HPDE6-E6E7 (cell line): Measurements from ENCODE around the gene SKAP1.
"Not testable (repeated sequence)": the region's sequence is repeated elsewhere in the genome, so short reads cannot be mapped to it uniquely, and the experiment has no call there.

Experiments
- DNase-seq: peaks from one replicate; pipeline ENCODE4 v3.0.0; 2011; ENCODE audit warnings: missing footprints; ENCODE audit errors: extremely low spot score

SKAP1 gene

DNA sequence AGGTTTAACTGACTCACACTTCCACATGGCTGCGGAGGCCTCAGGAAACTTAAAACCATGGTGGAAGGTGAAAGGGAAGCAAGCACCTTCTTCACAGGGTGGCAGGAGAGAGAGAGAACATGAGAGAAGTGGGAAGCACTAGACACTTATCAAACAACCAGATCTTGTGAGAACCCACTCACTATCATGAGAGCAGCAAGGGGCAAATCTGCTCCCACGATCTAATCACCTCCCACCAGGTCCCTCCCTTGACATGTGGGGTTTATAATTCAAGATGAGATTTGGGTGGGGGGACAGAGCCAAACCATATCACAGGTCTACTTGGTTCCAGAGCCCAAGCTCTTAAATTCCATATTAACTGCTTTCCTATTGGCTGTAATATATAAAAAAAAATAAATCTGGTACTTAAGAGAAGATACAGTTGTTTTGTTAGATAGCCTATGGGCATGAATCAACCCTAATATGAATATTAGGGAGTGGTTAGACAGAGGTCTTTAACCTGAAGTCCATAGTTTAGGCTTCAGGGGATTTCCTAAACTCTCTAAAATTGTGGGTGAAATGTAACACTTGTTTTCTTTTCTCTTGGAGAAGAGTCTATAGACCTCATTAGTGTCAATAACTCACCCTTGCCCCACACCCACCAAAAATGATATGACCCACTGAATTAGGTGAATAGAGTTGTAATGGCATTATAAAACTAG lies 56.7 kb downstream of the SKAP1 start:
- no peak for DNase-seq

DNA sequence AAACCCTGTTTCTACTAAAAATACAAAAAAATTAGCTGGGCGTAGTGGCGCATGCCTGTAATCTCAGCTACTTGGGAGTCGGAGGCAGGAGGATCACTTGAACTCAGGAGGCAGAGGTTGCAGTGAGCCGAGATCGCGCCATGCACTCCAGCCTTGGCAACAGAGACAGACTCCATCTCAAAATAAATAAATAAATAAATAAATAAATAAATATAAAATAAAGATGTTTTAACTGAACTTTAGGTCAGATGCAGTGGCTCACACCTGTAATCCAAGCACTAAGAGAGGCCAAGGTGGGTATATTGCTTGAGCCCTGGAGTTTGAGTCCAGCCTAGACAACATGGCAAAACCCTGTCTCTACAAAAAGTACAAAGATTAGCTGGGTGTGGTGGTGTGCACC lies 61.0 kb downstream of the SKAP1 start:
- not testable (repeated sequence) for DNase-seq

DNA sequence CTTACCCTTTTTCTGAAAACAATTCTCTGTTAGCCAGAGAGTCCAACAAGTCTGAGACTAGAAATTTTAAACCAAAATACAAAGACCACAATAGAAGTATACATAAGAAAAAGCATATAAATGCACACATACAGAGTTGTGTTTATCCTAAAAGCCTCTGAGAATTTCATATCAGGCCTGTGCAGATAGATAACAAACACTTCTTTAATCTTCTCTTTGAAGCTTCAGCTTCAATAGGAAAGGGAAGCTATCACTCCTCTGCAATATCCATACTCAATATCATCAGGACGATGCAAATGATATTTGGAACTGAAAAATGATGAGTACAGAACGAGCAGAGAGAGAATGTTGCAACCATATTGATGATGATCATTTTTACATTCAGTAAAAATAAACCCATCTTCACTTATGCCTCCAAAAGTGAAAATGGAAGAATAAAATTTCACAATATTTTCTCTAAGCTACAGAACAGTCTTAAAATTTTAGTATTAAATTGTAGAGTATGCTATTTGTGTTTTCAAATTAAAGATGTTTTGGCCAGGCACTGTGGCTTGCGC lies 61.6 kb downstream of the SKAP1 start:
- DNase-seq, result no peak

DNA sequence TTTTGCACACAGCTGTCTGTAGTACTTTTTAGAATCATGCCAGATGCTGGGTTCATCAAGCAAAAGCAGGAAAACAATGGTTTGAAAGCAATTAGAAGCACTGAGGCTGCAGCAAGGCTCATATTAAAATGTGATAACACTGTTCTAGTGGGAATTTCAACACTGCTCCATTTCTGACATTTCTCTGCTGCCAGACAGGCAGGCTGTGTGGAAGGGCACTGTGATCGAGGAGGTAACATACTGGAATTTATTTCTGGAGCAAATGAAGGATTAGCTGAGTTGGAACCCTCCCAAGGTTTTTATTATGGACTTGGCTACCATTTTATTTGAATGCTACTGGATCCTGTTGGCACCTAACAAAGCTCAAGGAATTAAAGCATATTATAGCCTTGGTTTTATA lies 66.9 kb downstream of the SKAP1 start:
- no peak for DNase-seq

DNA sequence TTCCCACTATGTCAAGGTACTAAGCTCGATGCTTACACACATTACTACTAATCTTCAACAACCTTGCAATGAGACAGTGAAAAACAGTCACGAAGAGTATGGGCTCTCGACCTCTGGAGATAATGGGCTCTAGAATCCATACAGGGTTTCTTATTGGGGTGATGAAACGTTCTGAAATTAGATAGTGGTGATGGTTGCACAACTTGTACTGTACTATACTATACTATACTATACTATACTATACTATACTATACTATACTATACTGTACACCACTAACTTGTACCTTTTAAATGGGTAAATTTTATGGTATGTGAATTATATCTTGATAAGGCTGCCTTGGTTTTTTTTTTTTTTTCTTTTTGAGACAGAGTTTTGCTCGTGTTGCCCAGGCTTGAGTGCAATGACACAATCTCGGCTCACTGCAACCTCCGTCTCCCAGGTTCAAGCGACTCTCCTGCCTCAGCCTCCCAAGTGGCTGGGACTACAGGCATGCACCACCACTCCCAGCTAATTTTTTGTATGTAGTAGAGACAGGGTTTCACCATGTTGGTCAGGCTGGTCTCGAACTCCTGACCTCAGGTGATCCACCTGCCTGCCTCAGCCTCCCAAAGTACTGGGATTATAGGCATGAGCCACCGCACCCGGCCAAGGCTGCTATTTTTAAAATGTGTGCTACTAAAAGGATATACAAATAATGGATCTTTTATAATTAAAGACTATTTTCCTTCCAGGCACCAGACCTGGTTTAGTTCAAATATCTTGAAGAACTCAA lies 69.0 kb downstream of the SKAP1 start:
- DNase-seq, result not testable (repeated sequence)

DNA sequence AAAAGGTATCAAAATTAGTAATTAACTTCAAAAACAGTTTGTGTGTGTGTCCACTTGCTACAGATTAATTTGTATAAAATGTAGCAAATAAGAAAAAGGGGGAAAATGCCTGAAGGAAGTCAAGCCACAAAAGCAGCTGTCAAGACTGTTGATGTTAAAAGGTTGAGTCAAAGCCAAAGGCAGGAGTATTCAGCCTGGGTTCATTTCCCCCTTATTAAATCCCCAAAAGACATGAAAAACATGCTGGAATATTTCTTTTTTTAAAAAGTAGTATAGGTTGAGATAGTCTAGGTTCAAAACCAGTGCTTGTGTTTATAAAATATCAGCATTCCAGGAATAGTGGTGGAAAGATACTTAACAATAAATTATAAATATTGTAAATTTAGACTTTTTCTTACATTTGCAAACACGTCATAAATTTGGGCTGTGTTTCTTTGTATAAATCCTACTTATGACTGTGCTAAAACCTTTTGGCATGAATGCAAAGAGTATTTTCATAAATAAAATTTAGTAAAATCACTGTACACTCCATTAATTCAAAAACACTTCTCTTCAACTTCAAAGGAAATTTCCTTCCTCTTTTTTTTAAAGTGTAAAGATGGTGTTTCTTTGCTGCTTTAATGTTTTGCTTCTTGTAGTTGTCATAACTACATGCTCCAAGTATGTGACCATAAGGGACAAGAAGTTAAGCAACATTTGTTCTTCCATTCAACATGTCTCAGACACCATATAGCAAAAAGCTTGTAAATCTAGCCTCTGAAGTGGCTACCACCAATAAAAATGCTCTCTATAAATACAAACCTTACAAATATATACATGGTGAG lies 72.0 kb downstream of the SKAP1 start:
- DNase-seq, result no peak

DNA sequence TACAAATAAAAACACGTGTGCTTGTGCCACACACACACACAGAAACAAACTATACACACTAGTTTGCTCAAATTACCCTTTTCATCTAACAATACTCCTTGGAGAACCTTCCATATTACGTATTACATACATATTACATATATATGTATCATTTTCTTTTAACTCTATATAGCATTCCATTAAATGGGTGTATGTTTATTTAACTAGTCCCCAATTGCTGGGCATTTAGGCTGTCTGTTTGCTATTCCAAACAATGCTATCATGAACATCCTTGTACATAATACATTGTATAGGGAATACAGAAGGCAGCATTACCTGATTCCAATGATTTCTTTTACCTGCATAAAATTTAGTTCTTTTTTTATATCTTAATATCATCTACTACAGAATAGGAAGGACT lies 73.1 kb downstream of the SKAP1 start:
- DNase-seq, result no peak

DNA sequence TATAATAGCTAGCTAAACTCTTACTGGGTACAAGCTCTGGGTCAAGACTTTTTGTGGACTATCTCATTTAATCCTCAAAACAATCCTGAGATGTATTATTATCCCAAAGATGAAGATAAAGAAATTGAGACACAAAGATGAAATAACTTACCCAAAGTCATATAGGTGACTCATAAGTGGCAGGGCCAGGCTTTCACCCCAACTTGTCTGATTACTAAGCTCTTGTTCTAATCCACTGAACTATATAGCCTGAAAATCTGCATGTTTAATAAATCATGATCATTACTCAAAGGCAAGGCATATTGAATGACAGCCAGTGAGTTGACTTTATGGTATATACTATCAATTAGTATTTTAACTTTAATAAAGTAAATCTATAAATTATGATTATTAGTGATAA lies 77.4 kb downstream of the SKAP1 start:
- peak; percentile 6 for DNase-seq

DNA sequence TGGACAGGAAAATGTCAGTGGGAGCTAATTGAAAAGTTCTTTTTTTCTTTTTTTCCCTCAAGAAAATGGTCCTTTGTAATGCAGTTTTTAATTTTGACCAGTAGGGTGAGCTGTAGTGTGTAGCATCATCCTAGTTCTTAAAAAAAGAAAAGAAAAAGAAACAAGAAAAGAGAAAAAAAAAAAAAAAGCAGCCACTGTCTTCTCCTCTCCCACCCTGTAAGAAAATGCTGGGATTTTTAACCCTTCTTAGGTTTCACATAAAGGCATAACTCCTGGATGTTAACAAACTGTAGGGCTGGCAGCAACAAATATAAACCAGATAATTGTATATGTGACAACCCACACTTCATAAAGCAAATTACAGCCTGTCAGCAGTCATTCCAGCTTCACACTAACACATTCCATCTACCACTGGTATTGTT lies 78.1 kb downstream of the SKAP1 start:
- DNase-seq, result peak; percentile 19

DNA sequence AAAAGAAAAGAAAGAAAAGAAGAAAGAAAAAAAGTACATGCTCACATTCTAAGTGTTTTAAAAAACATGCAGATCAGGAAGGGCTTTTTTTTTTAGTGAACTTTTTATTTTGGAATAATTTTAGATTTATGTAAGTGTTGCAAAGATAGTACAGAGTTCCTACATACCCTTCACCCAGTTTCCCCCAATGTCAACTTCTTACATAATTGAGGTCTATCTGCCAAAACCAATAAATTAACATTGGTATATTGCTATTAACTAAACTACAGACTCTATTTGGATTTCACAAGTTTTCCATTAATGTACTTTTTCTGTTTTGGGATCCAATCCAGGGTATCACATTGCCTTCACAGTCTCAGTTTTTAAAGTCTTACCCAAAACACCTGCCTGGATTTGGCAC lies 81.7 kb downstream of the SKAP1 start:
- DNase-seq, result no peak

DNA sequence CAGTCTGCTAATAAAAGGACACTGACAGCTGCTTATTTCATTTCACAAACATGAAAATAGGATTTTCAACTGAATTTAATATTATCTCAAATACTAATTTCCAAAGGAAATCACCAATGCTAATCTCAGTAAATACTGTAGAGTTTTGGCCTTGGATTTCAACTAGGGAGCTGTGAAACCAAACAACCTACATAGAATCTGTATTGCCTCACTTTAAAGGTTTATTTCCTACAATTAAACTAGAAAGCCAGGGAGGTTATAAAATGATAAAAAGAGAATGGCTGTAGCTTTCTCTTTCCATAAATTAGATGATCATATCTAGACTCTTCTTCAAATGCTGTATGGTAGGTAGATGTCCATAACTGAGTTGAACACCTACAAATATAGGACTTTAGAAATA lies 82.8 kb downstream of the SKAP1 start:
- no peak for DNase-seq

DNA sequence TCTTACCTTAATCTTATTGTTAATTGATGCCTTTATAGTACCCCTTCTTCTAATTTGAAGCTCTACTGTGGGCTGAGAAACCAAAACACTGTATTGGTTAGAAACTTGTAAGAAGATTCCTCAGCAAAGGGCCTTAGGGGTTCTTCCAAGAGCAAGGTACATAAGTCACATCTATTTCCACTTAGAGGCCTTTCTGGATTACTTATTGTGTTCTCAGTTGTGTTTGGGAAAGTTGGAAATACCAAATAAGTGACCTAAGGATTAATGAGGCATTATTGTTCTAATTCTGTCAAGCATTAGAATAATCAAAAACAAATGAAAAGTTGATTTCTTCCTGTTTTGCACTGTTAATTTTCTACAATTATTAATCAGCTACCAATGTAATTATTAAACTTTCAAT lies 85.8 kb downstream of the SKAP1 start:
- no peak for DNase-seq

DNA sequence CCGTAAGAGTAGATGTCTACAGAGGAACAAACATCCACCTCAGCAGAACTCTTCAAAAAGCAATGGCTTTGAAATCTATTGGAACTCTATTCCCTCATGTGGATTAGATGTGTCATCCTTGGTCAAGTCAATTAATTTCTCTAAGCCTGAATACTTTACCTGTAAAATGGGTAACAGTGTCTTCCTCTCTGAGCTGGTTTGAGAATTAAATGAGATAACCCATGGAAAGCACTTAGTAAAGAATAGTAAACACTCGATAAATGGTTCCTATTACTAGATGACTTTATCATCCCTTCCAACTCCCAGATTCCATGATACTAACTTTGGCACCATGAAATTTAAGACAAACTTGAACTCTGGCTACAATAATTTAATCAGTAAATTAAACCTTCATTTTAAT lies 89.1 kb downstream of the SKAP1 start:
- DNase-seq, result no peak

DNA sequence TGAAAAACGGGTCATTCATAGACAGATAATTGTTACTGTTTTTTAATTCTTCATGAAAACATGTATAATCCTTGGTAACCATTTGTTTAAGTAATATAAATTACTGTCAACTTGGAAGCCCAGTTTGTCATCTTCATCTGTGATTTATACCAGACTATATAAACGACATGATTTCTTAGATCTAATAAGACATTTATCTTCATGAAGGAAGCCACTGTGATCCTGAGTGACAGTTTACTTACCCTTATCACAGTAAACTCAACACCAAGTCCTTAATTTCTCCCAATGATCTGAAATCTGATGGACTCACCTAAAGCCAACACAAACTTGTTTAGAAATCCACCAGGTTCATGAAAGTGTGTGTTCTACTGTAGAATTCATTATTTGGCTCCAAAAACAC lies 91.3 kb downstream of the SKAP1 start:
- DNase-seq, result no peak

DNA sequence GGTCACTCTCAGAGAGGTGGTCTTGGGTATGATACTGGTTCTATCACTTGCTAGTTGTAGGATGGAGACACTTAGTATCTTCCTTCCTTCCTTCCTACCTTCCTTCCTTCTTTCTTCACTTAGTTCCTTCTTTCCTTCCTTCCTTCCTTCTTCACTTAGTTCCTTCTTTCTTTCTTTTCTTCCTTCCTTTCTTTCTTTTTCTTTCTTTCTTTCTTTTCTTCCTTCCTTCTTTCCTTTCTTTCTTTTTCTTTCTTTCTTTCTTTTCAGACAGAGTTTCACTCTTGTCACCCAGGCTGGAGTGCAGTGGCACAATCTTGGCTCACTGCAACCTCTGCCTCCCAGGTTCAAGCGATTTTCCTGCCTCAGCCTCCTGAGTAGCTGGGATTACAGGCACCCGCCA lies 92.1 kb downstream of the SKAP1 start:
- not testable (repeated sequence) for DNase-seq

DNA sequence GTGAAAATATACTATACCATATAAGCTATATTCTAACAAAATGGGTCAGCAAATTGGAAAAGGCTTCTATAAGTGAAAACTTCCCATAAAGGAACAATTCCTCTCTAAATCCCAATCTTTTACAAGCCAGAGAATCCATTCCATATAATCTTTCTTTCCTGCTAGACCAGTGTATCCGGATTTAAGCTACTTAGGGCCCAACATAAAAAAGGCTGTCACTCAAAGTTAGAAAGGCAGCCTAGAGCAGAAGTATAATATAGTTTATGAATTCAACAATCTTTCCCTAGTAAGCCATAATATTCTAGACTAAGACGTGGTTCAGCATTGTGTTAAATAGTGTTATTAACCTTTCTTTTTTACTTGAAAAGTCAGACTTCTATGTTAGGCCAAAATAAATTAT lies 93.0 kb downstream of the SKAP1 start:
- DNase-seq, result no peak

DNA sequence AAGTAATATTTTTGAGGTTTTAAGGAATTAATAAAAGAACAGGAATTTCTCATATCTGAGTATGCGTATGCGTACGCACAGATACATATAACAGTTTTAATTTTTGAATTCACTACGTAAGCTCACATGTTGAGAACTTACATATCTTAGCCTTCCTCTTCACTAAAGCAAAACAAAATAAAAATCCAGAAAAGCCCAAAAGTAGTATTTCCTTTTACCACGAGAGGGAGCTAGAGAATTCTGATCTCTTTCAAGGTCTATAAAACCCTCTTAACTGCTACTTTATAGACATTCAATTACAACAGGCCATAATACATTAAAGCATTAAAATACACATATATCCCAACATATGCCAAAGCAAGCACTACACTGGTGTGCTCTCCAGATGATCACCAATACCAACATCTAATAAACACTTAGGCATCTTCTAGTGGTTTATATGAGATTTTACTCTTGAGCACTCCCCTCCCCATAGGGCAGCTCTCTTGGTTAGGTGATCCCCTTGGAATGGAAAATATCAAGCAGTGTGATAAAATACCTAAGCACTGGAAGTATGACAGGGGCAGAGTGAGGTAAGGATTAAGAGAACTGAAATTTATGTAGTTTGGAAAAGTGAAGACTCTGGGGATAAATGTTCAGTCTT lies 94.0 kb downstream of the SKAP1 start:
- DNase-seq, result no peak

DNA sequence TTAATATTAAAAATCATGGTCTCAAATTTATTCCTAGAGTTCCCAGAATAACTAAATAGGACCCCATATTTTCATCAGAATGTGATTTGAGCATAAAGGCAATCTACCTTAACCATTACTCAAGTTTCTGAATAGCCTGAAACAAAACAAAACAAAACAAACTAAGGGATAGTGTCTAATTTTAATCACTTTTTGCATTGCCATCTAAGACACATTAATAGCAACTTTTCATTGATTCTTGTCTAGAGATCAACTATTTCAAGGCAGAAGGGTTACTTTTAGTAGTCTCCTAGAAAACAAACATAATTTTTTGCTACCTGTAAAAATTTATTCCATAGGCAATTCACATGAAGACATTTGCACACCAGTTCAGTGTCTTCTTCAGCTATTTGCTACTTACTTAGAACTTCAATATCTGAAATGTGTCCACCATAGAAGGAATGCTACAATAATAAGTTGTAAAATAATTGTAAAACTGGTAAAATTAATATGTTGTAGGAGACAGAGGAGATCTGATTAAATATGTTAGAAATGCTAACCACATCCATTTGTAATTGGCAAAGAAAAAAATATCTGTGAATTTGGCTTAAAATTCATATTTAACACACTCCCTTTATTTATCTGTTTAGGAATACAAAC lies 94.7 kb downstream of the SKAP1 start:
- no peak for DNase-seq

DNA sequence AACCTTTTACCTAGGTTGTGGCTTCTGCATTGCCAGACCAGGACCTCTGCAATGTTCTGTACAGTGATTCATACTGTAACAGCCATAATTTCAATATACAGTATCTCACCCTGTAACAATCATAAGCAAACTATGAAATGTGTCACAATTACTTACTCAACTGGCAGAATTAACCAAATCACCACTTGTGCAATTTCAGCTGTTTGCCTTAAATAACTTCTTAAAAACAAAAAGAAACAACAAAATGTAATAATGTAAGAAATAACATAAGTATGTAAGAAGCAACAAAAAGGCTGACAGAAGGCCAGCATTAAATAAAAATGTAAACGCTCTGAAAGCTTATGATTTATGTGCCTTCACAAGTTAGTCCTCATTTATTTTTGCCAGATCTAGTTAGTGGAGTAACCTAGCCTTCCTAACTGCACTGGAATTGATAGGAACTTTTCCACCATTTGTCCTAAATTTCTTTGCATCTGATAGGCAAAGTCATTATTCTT lies 96.9 kb downstream of the SKAP1 start:
- peak; percentile 48 for DNase-seq

DNA sequence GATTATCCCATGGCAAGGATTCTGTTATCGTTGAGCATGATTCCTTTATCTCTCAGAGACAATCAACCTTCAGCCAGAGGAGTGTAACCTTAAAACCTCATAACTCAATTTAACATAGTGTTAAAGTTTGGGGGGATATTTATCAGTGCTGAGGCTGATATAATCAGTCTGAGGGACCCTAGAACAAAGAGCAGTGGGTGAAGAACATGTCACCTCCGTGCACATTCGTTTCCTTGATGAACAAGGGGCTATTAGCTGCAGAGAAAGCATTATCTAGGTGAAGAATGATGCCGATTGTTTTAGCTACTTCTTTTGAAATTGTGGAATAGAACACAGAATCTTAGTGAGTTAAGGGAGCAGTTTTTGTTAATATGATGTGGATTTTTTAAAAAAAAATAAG lies 99.1 kb downstream of the SKAP1 start:
- DNase-seq, result no peak

DNA sequence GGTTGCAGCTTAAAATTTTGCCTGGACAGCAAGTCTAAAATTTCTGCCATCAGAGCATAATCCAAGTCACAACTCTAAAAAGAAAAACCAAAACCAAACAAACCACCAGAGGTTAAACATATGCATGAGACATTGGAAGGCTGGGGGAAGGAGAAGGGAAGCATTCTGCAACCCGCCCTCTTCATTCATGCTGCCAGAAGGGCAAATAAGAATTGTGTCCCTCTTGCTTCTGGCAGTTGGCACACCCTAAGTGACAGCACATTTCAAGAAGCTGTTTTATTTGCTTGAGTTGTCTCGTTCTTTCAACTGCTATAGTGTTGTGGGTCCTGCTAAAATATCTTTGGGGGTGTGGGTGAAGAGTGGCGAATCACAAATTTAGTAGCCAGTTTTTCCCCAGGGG lies 99.6 kb downstream of the SKAP1 start:
- no peak for DNase-seq
